ENCODE results near the gene SKAP1.
"Not testable (repeated sequence)": the region's sequence is repeated elsewhere in the genome, so short reads cannot be mapped to it uniquely, and the experiment has no call there.

The SKAP1 gene

DNA sequence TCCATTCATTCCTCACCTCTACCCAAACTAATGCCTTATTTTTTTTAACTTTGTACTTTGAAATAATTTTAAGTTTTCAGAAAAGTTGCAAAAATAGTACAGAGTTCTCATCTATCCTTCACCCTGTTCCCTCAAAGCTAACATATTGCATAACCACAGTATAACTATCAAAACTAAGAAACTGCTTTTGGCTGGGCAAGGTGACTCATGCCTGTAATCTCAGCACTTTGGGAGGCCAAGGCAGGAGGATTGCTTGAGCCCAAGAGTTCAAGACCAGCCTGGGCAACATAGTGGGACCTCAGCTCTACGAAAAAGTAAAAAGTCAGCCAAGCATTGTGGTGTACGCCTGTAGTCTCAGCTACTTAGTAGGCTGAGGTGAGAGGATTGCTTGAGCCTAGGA, 147.7 kb downstream of the SKAP1 start:
- DNase-seq (ENCODE audit: low spot score) = no peak

DNA sequence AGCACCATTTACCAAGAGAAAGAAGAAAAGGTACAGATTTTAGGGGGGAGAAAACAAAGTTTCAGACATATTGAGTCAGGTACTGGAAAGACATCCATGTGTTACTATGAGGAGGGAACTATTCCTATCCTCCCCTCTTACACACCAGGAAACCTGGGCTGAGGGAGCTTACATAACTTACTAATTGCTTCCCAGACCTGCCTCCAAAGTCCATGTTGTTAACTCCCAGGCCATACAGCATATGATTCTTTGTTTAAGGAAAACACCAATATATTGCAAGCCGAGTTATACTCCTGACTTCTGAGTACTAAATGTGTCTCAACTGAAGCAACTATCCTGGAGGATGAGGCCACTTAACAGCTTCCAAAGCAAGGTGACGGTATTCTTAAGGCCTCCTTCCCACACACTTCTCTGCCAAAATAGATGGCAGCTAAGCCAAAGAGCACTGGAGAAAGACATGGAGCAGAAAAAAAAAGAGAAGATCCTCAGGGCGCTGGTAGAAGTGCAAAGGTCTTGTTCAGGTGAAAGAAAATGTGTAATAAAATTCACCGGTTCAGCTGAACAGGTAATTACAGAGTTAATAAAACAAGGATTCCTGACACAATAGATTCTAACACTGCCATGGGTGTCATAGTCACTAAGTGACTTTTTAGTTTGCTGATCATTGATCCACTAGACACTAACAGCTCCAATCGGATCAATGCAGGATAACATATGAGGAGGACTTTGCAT, 151.1 kb downstream of the SKAP1 start:
- DNase-seq (ENCODE audit: low spot score) = no peak

DNA sequence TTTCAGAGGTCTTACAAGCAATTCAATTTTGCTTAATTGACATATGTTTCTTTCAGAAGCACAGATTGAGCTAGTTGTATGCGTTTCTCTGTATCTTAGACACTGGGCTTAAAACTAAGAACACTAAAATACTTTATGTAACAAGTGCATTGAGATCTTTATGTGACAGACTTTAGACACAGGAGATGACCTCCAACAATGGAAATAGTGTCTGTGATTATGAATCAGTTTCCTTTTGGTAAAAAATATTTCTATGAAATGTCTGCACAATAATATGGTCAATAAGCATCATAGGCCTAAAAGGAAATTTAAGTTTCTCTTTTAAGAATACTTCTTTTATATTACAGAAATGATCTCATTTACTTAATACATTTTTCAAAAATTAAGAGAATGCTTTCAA, 153.2 kb downstream of the SKAP1 start:
- DNase-seq (ENCODE audit: low spot score) = no peak

DNA sequence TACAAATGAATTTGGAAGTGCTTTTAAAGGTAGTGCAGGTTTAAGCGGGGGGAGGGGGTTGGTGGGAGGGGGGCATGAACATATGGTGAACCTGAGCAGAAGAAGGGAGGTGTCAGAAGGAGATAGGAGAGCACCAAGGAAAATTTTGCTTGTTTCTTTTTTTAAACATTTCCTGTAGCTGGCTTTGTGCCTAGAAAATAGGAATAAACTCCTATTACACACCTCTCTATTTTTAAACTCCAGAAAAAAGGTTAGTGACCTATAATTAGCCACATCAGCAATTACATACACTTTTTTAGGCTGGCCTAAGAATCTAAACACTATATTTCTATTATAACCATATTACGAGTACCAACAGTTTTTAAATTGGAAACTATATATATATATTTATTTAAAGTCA, 159.1 kb downstream of the SKAP1 start:
- no peak for DNase-seq (ENCODE audit: low spot score)

GRCh38 chr17:48269209-48269608, 160.8 kb downstream of the SKAP1 start:
- no peak for DNase-seq (ENCODE audit: low spot score)

DNA sequence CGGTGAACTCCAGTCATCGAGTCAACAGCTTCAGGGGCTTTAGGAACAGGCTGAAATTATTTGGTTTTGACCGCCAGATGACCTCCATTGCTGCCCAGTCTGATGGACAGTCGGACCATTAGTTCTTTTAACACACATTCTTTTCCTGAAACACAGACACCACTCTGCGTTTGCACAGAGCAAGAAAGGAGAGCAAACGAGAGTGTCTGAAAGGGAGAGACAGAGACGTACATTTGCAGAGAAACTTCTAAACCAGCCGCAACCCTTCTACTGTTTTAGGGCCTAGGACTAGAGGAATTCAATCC, 166.3 kb downstream of the SKAP1 start:
- DNase-seq (ENCODE audit: low spot score) = no peak

- peak; percentile 10 for DNase-seq (ENCODE audit: low spot score)
Measured at GRCh38 chr17:48262982-48263730, 166.9 kb downstream of the SKAP1 start.

DNA sequence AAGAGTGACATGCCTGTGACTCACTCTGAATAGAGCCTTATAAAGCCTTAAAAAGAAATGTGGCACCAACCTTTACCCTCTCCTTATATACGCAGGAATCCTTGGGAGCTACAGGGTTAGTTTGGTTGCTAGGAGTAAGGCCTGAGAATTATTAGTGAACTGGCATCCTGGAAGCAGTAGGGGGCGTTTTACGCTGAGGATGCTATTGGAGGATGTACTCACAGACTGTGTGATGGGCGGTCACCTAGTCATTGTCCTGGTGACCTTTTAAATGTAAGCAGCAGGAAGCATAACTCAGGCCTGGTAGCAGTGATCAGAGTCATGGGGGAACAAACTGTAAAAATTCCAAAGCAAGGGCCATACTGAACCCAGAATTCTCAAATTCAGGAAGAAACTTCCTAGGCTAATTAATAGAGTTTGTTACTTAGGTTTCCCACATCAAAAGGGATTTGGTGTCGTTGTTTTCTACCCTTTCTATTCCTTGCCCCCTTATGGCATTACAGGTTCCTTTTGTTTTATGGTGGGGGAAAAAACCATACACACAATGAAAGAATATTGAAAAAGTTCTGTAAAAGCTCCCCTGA, 168.6 kb downstream of the SKAP1 start:
- DNase-seq (ENCODE audit: low spot score) = peak; percentile 10

GRCh38 chr17:48259694-48260291, 170.2 kb downstream of the SKAP1 start:
- DNase-seq (ENCODE audit: low spot score) = no peak

DNA sequence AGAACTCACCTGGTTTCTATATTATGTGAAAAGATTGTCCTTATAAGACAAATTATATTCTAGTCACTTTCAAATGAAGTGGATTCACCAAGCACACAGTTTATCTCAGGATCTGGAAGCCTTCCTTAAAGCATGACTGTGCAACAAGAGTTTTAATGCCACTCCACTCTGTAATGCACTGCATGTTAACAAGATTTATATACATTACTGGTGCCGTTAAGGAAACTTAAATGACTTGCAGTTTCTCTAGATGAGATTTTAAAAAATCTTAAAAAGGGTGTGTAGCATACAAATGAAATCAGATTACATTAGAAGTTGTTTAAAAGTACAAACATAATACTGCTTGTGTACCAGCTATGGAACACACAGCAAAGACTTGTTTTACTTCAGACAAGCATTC, 171.7 kb downstream of the SKAP1 start:
- no peak for DNase-seq (ENCODE audit: low spot score)

GRCh38 chr17:48255759-48256158, 174.3 kb downstream of the SKAP1 start:
- DNase-seq (ENCODE audit: low spot score) = no peak

DNA sequence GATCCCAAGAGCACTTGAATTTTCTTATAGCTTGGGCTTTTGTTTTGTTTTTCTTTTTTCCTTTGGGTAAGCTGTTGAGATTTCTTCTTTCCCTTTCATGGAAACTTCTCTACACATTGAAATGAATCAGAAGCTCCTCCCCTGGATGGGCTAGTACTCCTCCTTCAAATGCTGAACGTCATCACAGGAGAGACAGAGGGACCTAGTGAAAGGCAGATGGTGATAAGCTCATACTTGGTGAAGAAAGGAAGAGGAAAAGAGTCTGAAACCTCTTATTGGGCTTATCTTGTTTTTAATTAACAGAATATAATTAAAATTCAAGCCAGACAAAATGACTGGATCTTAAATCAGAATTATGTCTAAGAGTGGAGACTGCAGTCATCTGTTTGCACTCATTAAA, 175.1 kb downstream of the SKAP1 start:
- no peak for DNase-seq (ENCODE audit: low spot score)

DNA sequence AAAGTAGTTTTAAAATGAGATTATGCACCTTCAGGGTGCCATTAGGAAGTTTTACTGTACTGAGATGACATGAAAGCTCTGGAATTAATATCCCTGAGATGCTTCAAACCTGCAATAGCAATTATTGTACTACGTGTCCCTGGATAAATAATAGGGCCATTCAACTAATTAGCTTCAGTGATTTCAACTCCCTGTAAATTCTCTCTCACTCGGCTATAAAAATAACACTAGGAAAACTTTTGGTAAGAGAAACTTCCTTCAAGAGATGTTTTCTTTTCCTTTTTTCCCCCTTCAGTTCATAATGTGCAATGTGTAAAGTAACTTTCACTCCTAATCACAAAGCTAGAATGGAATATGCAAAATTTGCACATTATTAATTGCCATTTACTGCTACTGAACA, 176.0 kb downstream of the SKAP1 start:
- DNase-seq (ENCODE audit: low spot score) = no peak

DNA sequence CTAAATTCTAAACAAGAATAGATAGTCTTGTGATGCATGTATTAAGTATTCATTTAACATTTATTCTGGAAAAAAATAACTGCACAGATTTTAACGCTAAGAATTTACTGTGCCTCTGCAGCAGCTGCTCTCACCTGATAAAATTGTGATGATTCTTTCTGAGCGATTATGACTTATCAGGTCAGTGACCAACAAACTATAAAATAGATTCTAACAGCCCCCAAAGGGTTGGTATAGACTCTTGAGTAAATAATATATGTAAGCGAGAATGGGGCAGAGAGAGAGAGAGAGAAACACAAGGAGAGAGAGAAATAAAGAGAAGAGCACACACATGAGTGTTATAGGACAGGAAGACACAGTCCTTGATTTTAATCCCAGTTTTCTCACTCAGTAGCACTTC, 178.1 kb downstream of the SKAP1 start:
- DNase-seq (ENCODE audit: low spot score) = no peak

GRCh38 chr17:48250949-48251348, 179.1 kb downstream of the SKAP1 start:
- DNase-seq (ENCODE audit: low spot score) = no peak

DNA sequence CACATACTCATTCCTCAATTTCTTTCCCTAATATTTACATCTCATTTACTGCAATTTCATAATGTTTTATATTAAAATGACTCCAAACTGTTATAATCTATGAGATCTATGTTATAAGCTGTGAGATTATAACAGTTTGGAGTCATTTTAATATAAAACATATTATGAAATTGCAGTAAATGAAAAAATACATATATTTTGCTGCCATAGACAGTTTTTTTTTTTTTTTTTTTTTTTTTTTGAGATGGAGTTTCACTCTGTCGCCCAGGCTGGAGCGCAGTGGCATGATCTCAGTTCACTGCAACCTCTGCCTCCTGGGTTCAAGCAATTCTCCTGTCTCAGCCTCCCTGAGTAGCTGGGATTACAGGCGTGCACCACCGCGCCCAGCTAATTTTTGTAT, 180.0 kb downstream of the SKAP1 start:
- not testable (repeated sequence) for DNase-seq (ENCODE audit: low spot score)

GRCh38 chr17:48247603-48248002, 182.4 kb downstream of the SKAP1 start:
- no peak for DNase-seq (ENCODE audit: low spot score)

- DNase-seq (ENCODE audit: low spot score) = no peak
Measured at GRCh38 chr17:48247038-48247437, 183.0 kb downstream of the SKAP1 start.

- no peak for DNase-seq (ENCODE audit: low spot score)
Measured at GRCh38 chr17:48246612-48247011, 183.4 kb downstream of the SKAP1 start.

DNA sequence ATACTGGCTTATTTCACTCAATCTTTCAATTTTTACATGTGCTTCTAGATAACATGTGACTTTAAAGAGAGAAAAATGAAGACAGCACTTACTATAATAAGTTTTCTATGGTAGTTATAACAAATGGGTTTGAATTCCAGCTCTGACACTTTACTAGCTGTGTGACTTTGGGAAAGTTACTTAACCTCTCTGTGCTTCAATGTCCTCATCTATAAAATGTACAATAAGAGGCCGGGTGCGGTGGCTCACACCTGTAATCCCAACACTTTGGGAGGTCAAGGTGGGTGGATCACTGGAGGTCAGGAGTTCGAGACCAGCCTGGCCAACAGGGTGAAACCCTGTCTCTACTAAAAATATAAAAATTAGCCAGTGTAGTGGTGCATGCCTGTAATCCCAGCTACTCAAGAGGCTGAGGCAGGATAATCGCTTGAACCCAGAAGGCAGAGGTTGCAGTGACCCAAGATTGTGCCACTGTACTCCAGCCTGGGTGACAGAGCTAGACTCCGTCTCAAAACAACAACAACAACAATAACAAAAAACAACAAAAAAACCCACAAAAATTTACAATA, 184.5 kb downstream of the SKAP1 start:
- not testable (repeated sequence) for DNase-seq (ENCODE audit: low spot score)

DNA sequence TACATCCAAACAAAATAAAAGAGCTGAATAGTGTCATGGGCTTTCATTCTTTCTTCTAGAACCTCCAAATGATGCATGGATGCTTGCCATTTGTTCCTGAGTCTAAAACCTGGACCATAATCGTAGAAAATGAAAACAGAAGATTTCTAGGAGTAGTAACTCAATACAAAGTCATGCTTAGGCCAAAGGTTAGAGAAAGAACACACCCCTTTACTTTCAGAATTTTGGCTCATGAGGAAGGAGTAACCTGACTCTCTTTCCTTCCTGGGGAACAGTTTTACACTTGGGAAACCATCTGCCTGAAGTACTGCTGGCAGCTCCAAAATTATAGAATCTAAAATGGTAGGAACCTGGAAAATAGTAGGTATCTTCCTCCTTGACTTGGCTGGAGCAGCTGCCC, 185.2 kb downstream of the SKAP1 start:
- no peak for DNase-seq (ENCODE audit: low spot score)

- no peak for DNase-seq (ENCODE audit: low spot score)
Measured at GRCh38 chr17:48244121-48244711, 185.8 kb downstream of the SKAP1 start.
